Chondrocyte (in vitro differentiated cells): ENCODE results near the gene BLCAP. TPM values are rescaled to one million over a fixed set of nuclear protein-coding genes. Genes with fewer than 3 reads are reported as not detected.

Experiments
- DNase-seq: peaks from one replicate; pipeline ENCODE4 v3.0.0; 2021; ENCODE audit warnings: mixed read lengths, low spot score
- H3K27ac Mint-ChIP-seq: one replicate; pipeline ENCODE4 v1.8.0; 2021; ENCODE audit warnings: mild to moderate bottlenecking, moderate library complexity, mixed read lengths; ENCODE audit not compliant: unreplicated experiment
- H3K27me3 Mint-ChIP-seq: 2 replicates; pipeline ENCODE4 v1.8.0; 2021; ENCODE audit warnings: low read depth, mixed read lengths
- H3K36me3 Mint-ChIP-seq: 2 replicates; pipeline ENCODE4 v1.8.0; 2021; ENCODE audit warnings: low read depth, mixed read lengths
- H3K4me1 Mint-ChIP-seq: 2 replicates; pipeline ENCODE4 v1.8.0; 2021; ENCODE audit warnings: low read depth, mild to moderate bottlenecking, mixed read lengths
- H3K4me3 Mint-ChIP-seq: one replicate; pipeline ENCODE4 v1.8.0; 2021; ENCODE audit warnings: mild to moderate bottlenecking, moderate library complexity, mixed read lengths; ENCODE audit not compliant: unreplicated experiment
- H3K9me3 Mint-ChIP-seq: 2 replicates; pipeline ENCODE4 v1.8.0; 2021; ENCODE audit warnings: low read depth, mixed read lengths
- total RNA-seq: library from RNA; stranded (reverse); gene quantifications from 3 replicates; pipeline ENCODE4 v1.2.1, GENCODE V29; 2021
- TF ChIP-seq, protein P1 (sequence below): fragments of 200-600 bp; sonication (generic); IDR thresholded peaks from 2 replicates; pipeline ENCODE4 v1.5.0; 2021; ENCODE audit warnings: antibody characterized with exemption, mild to moderate bottlenecking, moderate library complexity

Gene BLCAP
- total RNA-seq, 1 donor from 2014 or later: 56.6 TPM

DNA sequence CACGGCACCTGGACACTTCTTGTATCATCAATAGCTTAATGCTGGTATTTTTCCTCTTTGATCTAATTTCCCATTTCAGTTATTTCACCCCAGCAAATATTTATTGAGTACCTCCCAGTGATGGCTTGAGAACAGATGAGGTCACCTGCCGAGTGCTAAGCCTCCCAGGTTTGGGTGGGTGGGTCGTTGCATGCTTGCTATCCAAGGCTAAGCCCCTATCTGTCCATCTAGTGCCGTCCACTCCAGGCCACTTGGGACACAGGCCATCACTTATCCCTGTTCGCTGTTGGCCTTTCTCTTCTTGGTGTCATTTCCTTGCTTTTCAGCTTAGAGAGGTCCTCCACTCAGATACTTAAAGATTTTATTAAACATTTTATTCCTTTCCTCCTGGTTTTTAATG is 17.4 kb downstream of the BLCAP start:
- Mint-ChIP-seq H3K4me1 (peaks cover 9% of the 10 kb centered on the region), H3K36me3 (peaks cover 23% of the 10 kb centered on the region), H3K27ac (no peak overlapping the region), H3K9me3 (no peaks in the 10 kb centered on the region), H3K27me3 (no peaks in the 10 kb centered on the region), H3K4me3 (no peak overlapping the region)
- TF ChIP-seq, protein P1, sequence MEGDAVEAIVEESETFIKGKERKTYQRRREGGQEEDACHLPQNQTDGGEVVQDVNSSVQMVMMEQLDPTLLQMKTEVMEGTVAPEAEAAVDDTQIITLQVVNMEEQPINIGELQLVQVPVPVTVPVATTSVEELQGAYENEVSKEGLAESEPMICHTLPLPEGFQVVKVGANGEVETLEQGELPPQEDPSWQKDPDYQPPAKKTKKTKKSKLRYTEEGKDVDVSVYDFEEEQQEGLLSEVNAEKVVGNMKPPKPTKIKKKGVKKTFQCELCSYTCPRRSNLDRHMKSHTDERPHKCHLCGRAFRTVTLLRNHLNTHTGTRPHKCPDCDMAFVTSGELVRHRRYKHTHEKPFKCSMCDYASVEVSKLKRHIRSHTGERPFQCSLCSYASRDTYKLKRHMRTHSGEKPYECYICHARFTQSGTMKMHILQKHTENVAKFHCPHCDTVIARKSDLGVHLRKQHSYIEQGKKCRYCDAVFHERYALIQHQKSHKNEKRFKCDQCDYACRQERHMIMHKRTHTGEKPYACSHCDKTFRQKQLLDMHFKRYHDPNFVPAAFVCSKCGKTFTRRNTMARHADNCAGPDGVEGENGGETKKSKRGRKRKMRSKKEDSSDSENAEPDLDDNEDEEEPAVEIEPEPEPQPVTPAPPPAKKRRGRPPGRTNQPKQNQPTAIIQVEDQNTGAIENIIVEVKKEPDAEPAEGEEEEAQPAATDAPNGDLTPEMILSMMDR: no peak
- DNase-seq: no peak

DNA sequence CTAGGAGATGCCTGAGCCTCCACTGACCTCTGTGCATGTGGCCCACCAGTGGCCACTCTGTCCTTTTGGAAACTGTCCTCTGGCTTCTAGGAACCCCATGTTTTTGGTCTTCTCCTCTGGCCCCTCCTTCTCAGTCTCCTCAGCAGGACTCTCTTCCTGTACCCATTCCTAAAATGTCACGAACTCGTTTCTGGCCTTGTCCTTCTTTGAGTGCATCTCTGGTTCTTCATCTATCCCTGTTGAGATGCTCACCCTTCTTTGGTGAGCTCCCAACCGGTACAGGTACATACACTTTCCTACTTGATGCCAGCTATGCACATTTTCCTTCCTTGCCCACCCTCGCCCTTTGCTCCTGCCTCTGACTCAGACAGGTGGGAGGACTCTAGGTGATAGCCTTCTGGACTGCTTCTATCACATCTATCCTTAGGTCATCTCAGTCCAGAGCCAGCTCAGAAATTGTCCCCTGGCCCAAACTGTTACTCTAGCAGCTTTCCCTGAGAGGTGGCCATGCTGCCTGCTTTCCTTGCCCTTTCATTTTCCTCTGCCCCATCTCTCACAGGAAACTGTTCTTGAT is 21.4 kb downstream of the BLCAP start:
- H3K9me3 Mint-ChIP-seq: no peaks in the 10 kb centered on the region
- no peaks in the 10 kb centered on the region for H3K27me3 Mint-ChIP-seq
- no peak overlapping the region for H3K27ac Mint-ChIP-seq
- H3K4me3 Mint-ChIP-seq: no peak overlapping the region
- H3K4me1 Mint-ChIP-seq: no peaks in the 10 kb centered on the region
- DNase-seq: no peak
- TF ChIP-seq, protein P1: no peak
- H3K36me3 Mint-ChIP-seq: peaks cover 12% of the 10 kb centered on the region

DNA sequence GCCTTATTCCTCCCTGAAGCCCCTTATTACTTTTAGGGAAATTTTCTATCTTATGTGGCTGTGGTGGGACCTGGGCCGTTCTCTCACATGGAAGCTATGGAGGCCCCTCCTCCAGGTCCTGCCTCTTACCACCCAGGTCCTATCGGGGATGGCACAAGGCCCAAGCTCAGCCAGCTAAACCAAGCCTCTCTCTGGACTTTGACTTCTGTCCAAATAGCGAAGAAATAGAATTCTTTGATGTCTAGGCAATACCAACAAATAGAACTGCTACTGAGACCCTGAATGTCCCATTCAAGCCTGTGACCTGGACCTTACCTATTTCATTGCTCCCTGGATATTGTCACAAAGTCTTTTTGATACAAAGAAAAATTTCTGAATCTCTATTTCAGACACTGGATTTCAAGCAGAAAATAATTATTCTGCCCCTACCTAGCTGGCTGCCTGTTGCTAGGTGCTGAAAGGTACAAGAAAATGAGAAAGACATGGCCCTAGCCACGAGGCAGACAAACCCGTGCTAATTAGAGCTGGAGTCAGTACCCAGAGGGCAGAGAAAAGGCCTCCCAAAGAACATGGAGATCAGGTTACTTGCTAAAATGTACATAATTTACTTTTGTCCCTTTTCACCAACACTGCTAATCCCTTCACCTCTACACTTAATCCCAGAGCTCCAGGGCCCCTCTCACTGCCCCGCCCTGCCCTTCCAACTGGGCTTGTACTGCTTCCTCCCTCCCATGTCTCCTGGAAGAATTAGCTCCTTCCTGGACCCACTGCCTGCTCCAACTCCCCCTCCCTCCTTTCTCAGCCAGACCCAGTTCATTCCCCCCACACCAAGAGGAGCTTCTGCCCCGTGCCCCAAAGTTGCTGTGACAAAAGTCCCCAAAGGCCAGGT is 22.2 kb downstream of the BLCAP start:
- Mint-ChIP-seq H3K36me3 (peaks cover 9% of the 10 kb centered on the region), H3K27ac (no peak overlapping the region), H3K4me1 (no peaks in the 10 kb centered on the region), H3K9me3 (no peaks in the 10 kb centered on the region), H3K27me3 (no peaks in the 10 kb centered on the region), H3K4me3 (no peak overlapping the region)
- no peak for DNase-seq
- TF ChIP-seq, protein P1: no peak

DNA sequence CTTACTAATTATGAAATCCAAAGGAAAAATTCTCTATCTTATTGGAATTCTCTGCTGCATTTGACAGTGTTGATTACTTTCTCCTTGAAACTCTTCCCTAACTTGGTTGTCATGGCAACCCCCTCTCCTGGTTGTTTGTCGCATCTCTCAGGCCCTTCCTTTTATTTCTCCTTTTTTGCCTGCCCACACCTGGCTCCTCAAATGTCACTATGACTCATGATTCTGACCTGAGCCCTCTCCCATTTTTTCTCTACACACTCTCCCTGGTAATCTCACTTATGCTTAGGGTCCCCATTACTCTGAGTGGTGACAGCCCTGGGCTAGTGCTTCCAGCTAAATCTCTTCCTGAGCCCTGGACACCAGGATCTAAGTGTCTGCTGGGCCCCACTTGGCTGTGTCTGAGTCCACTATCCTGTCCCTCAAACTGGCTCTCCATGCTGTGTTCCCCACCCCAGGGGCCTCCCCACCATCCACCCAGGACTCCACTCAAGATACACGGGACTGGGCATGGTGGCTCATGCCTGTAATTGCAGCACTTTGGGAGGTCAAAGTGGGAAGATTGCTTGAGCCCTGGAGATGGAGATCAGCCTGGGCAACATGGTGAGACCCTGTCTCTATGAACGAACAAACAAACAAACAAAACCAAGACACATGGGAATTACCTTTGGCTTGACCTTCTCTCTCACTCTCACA is 23.1 kb downstream of the BLCAP start:
- Mint-ChIP-seq H3K27ac (no peak overlapping the region), H3K9me3 (no peaks in the 10 kb centered on the region)

More for the DNA sequence above, 23.1 kb downstream of the BLCAP start:
- H3K36me3 Mint-ChIP-seq: peaks cover 5% of the 10 kb centered on the region
- H3K4me1 Mint-ChIP-seq: no peaks in the 10 kb centered on the region
- no peak overlapping the region for H3K4me3 Mint-ChIP-seq
- no peaks in the 10 kb centered on the region for H3K27me3 Mint-ChIP-seq
- TF ChIP-seq, protein P1: no peak
- no peak for DNase-seq
